ENCODE measurements around the gene EID1. TPM values are rescaled to one million over a fixed set of nuclear protein-coding genes. Genes with fewer than 3 reads are reported as not detected.
"Not testable (repeated sequence)": the region's sequence is repeated elsewhere in the genome, so short reads cannot be mapped to it uniquely, and the experiment has no call there.

EID1 gene
- total RNA-seq, 2 donors from 2014 or later: 199 to 226 TPM

GRCh38 chr15:48851956-48852355 lies 26.0 kb upstream of the EID1 start:
- no peaks in the 10 kb centered on the region for H3K4me1 ChIP-seq (replicated peaks)
- H3K36me3 ChIP-seq: no peaks in the 10 kb centered on the region
- H3K9me3 ChIP-seq: no peaks in the 10 kb centered on the region
- no peaks in the 10 kb centered on the region for H3K27me3 ChIP-seq (replicated peaks; ENCODE audit: insufficient read depth)
- intact Hi-C loops (cut with DNase I): no loop called here
- no peak for DNase-seq (ENCODE audit: low spot score)
- TF ChIP-seq CTCF (IDR thresholded peaks at IDR 0.05) (no peak), POLR2AphosphoS5 (IDR thresholded peaks at IDR 0.05) (no peak), POLR2A (IDR thresholded peaks at IDR 0.05) (no peak)
- no peak overlapping the region for H3K4me3 ChIP-seq
- H3K27ac ChIP-seq: no peak overlapping the region

DNA sequence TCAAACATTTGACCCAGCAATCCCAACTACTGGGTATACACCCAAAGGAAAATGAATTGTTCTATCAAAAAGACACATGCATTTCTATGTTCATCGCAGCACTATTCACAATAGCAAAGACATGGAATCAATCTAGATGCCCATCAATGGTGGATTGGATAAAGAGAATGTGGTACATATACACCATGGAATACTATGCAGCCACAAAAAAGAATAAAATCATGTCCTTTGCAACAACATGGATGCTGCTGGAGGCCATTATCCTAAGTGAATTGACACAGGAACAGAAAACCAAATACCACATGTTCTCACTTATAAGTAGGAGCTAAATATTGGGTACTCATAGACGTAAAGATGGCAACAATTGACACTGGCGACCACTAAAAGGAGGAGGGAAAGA lies 23.5 kb upstream of the EID1 start:
- H3K36me3 ChIP-seq; H3K4me1 ChIP-seq (replicated peaks); intact Hi-C loops (cut with DNase I); H3K4me3 ChIP-seq; H3K27ac ChIP-seq; H3K9me3 ChIP-seq; H3K27me3 ChIP-seq (replicated peaks; ENCODE audit: insufficient read depth); DNase-seq (ENCODE audit: low spot score): not testable (repeated sequence)
- 93% methylated on average over 3 of the region's 3 CpGs for WGBS

DNA sequence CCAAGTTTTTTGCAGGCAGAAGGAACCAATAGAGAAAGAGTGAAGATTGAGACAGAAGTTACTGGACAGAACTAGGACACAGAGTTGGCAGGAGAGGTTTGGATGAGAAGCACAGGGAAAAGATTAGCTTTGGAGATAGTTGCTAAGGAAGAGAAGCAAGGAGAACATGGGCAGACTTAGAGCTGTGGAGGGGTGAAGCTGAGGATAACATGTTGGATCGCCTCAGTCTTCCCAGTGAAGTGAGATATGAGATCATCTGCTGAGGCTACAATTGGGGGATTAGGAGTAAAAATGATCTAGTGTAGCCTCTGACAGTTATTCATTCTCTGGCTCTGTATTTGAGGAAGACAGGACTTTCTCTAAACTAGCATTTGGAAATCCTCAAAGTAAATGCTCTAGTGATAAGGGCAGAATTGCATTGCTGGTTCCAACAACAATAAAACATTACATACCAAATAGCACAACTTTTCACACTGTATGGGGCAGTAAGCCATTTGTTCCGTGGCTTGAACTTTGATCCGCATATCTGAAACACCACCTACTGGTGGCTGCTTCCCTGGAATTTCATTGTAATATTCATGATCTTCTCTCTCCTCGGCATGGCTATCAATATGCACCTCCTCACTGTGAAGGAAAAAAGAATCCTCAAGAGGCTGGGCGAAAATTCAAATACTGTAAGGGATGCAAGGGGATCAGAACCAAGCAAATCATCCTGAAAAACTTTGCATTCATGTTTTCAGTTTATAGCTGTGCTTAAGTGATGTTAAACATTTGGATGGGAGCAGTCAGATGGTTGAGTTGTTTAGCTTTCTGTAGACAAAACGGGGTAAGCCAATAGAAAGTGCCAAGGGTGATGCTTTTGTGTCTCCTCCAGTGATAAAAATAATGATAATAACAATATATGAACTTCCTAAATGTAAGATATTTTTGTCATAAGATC lies 22.2 kb upstream of the EID1 start:
- Histone ChIP-seq H3K9me3 (no peaks in the 10 kb centered on the region), H3K4me1 (replicated peaks) (no peaks in the 10 kb centered on the region), H3K4me3 (no peak overlapping the region), H3K36me3 (no peaks in the 10 kb centered on the region), H3K27ac (no peak overlapping the region), H3K27me3 (replicated peaks; ENCODE audit: insufficient read depth) (no peaks in the 10 kb centered on the region)
- no peak for DNase-seq (ENCODE audit: low spot score)
- peak in 3 of 4 experiments; percentile 6 to 51 (median 39) for TF ChIP-seq CTCF (IDR thresholded peaks at IDR 0.05)
- TF ChIP-seq POLR2A (IDR thresholded peaks at IDR 0.05): no peak
- 16% methylated on average over 6 of the region's 6 CpGs for WGBS
- intact Hi-C loops (cut with DNase I): no loop called here

DNA sequence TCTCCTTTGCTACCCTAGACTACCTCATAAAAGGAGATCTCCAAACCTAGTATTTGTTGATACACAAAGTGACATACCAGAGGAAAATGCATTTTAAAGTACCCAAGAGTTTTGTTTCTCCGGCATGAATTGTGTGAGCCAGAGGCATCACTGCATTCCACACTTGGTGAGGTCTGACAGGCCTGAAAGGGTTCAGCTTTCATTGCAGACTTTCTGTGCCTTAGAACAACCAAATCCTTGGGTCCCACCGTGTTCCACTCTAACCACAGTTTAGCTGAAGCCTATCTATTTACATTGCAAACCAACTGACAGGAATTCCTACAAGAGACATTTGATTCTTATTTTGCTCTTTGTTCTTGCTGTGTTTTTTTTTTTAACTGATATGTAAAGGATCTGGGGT lies 21.0 kb upstream of the EID1 start:
- no peak overlapping the region for H3K4me3 ChIP-seq
- H3K27me3 ChIP-seq (replicated peaks; ENCODE audit: insufficient read depth): no peaks in the 10 kb centered on the region
- no peaks in the 10 kb centered on the region for H3K36me3 ChIP-seq
- TF ChIP-seq CTCF (IDR thresholded peaks at IDR 0.05): no peak
- TF ChIP-seq POLR2A (IDR thresholded peaks at IDR 0.05): no peak
- TF ChIP-seq POLR2AphosphoS5 (IDR thresholded peaks at IDR 0.05): no peak
- no peak overlapping the region for H3K27ac ChIP-seq
- 32% methylated on average over 2 of the region's 2 CpGs for WGBS
- no peaks in the 10 kb centered on the region for H3K4me1 ChIP-seq (replicated peaks)
- DNase-seq (ENCODE audit: low spot score): no peak
- intact Hi-C loops (cut with DNase I): no loop called here
- H3K9me3 ChIP-seq: no peaks in the 10 kb centered on the region

GRCh38 chr15:48858401-48858800 lies 19.5 kb upstream of the EID1 start:
- 55% methylated on average over 2 of the region's 2 CpGs for WGBS
- intact Hi-C loops (cut with DNase I): no loop called here

More at GRCh38 chr15:48858401-48858800, 19.5 kb upstream of the EID1 start:
- TF ChIP-seq POLR2A (IDR thresholded peaks at IDR 0.05) (no peak), POLR2AphosphoS5 (IDR thresholded peaks at IDR 0.05) (no peak), CTCF (IDR thresholded peaks at IDR 0.05) (no peak)
- H3K27ac ChIP-seq: no peak overlapping the region
- no peak overlapping the region for H3K4me3 ChIP-seq
- H3K27me3 ChIP-seq (replicated peaks; ENCODE audit: insufficient read depth): no peaks in the 10 kb centered on the region
- H3K9me3 ChIP-seq: no peaks in the 10 kb centered on the region
- no peak for DNase-seq (ENCODE audit: low spot score)
- no peaks in the 10 kb centered on the region for H3K36me3 ChIP-seq
- no peaks in the 10 kb centered on the region for H3K4me1 ChIP-seq (replicated peaks)

Data from prostate gland (tissue), 2 donors.